Dendritic cell treated with granulocyte-macrophage colony-stimulating factor and Interleukin-4, amounts not matched to agents 40 ng/mL and 50 ng/mL, for 4 days (primary cell): Measurements from ENCODE around the gene RIOK3.
A peak's percentile ranks its signal among the peaks of the same experiment; 100 is the strongest.

Experiments used
- H3K27ac Mint-ChIP-seq: one replicate; pipeline ENCODE4 v1.8.0; 2022; ENCODE audit warnings: mild to moderate bottlenecking, mixed read lengths
- H3K27me3 Mint-ChIP-seq: one replicate; pipeline ENCODE4 v1.8.0; 2022; ENCODE audit warnings: mild to moderate bottlenecking, mixed read lengths
- H3K36me3 Mint-ChIP-seq: one replicate; pipeline ENCODE4 v1.8.0; 2022; ENCODE audit warnings: low read depth, mixed read lengths
- H3K4me1 Mint-ChIP-seq: one replicate; pipeline ENCODE4 v1.8.0; 2022; ENCODE audit warnings: low read depth, mixed read lengths
- H3K4me3 Mint-ChIP-seq: one replicate; pipeline ENCODE4 v1.8.0; 2022; ENCODE audit warnings: mild to moderate bottlenecking, moderate library complexity, mixed read lengths
- H3K9me3 Mint-ChIP-seq: one replicate; pipeline ENCODE4 v1.8.0; 2022; ENCODE audit warnings: mixed read lengths
- intact Hi-C: fragments of 100-400 bp; cut with micrococcal nuclease; formaldehyde crosslinking; loops from one replicate; pipeline ENCODE4 v1.15.0; 2022

The RIOK3 gene

DNA sequence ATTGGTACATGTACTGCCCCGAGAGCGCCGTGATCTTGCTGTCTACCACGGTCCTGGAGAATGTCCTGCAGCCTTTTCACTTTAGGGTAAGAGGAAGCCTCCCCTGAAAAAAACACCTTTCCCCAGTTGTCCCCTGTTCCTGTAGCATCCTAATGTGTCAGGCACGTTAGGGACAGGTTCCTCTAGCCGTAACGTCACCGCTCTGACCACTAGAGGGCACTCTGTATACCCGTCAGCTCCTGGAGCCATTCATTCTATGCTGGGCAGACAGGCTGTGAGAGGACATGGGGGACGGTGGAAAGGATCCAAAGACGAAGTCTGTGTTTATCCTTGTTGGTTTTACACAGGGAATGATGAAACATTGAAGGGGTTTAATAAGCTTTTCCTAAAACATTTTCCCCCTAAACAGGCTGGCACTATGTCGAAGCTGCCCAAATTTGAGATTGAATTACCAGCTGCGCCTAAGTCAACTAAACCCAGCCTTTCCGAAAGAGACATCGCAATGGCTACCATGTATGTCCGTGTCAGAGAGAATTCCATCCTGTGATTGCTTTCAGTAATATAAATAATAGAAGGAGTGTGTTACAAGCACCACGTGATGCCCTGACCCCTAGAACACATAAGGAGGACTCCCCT, 62.9 kb downstream of the RIOK3 start:
- H3K36me3 Mint-ChIP-seq = peaks cover 93% of the 10 kb centered on the region
- intact Hi-C loops = loop anchor here (1.0 kb wide), 1 partner anchor 71 kb away; no protein-coding TSS in a partner anchor
- H3K27ac Mint-ChIP-seq = no peak overlapping the region
- no peak overlapping the region for H3K4me3 Mint-ChIP-seq
- no peaks in the 10 kb centered on the region for H3K27me3 Mint-ChIP-seq
- H3K4me1 Mint-ChIP-seq = peaks cover 13% of the 10 kb centered on the region
- H3K9me3 Mint-ChIP-seq = no peaks in the 10 kb centered on the region

DNA sequence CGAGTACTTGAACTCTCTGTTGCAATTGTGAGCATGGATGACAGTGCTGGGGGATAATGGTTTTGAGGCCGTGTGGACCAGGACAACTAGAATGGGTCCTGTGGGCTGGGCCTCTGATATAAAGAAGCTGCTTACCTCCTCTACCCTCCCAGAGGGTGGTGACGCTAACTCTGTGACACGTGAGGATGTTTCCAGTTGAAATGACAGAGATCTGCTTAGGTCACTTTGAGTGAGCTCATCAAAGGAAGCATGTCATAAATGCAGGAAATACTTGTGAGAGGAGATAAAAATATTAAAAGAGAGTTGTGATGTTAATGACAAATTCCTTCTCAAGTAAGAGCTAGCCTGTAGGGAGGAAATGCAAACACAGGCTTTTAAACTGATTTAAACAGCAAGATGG, 66.6 kb downstream of the RIOK3 start:
- no peak overlapping the region for H3K4me3 Mint-ChIP-seq
- H3K36me3 Mint-ChIP-seq = peaks cover 92% of the 10 kb centered on the region
- no peak overlapping the region for H3K27ac Mint-ChIP-seq
- intact Hi-C loops = no loop called here
- peaks cover 37% of the 10 kb centered on the region for H3K4me1 Mint-ChIP-seq
- H3K27me3 Mint-ChIP-seq = peaks cover 2% of the 10 kb centered on the region
- no peaks in the 10 kb centered on the region for H3K9me3 Mint-ChIP-seq

GRCh38 chr18:23521271-23521670, 68.2 kb downstream of the RIOK3 start:
- H3K27me3 Mint-ChIP-seq = peaks cover 4% of the 10 kb centered on the region
- peaks cover 95% of the 10 kb centered on the region for H3K36me3 Mint-ChIP-seq
- H3K9me3 Mint-ChIP-seq = no peaks in the 10 kb centered on the region
- intact Hi-C loops = no loop called here
- peaks cover 37% of the 10 kb centered on the region for H3K4me1 Mint-ChIP-seq
- H3K4me3 Mint-ChIP-seq = no peak overlapping the region
- H3K27ac Mint-ChIP-seq = no peak overlapping the region

DNA sequence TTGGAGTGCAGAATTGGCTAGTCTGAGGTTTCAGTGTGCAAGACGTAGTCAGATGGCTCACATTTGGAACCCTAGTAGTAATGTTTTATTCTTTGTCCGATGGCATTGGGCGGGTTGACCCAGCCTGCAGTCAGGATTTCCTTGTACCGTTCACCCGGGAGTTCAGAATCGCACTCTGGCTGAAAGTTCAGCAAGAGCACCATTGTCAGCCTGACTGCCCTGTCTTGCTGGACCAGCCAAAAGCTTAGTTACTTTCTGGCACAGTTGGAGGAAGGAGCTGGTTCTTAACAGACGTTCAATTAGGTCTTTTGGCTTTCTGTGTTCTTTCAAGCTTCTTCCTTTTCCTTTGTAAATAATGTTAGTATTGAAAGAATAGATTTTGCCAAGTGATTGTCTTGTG, 68.8 kb downstream of the RIOK3 start:
- H3K36me3 Mint-ChIP-seq = peaks cover 95% of the 10 kb centered on the region
- intact Hi-C loops = no loop called here

GRCh38 chr18:23523429-23524212, 70.5 kb downstream of the RIOK3 start:
- Mint-ChIP-seq H3K4me1 (peaks cover 53% of the 10 kb centered on the region), H3K27me3 (peaks cover 5% of the 10 kb centered on the region), H3K4me3 (peak overlapping the region; percentile 39), H3K27ac (peak overlapping the region; percentile 30), H3K36me3 (peaks cover 95% of the 10 kb centered on the region), H3K9me3 (no peaks in the 10 kb centered on the region)
- intact Hi-C loops = no loop called here

More for the DNA sequence above, 68.8 kb downstream of the RIOK3 start:
- no peaks in the 10 kb centered on the region for H3K9me3 Mint-ChIP-seq
- no peak overlapping the region for H3K4me3 Mint-ChIP-seq
- no peak overlapping the region for H3K27ac Mint-ChIP-seq
- peaks cover 4% of the 10 kb centered on the region for H3K27me3 Mint-ChIP-seq
- H3K4me1 Mint-ChIP-seq = peaks cover 42% of the 10 kb centered on the region

GRCh38 chr18:23524213-23524707, 71.2 kb downstream of the RIOK3 start:
- Mint-ChIP-seq H3K36me3 (peaks cover 95% of the 10 kb centered on the region), H3K4me3 (peak overlapping the region; percentile 39), H3K27me3 (peaks cover 5% of the 10 kb centered on the region), H3K27ac (peak overlapping the region; percentile 30), H3K4me1 (peaks cover 59% of the 10 kb centered on the region), H3K9me3 (no peaks in the 10 kb centered on the region)
- intact Hi-C loops = no loop called here

DNA sequence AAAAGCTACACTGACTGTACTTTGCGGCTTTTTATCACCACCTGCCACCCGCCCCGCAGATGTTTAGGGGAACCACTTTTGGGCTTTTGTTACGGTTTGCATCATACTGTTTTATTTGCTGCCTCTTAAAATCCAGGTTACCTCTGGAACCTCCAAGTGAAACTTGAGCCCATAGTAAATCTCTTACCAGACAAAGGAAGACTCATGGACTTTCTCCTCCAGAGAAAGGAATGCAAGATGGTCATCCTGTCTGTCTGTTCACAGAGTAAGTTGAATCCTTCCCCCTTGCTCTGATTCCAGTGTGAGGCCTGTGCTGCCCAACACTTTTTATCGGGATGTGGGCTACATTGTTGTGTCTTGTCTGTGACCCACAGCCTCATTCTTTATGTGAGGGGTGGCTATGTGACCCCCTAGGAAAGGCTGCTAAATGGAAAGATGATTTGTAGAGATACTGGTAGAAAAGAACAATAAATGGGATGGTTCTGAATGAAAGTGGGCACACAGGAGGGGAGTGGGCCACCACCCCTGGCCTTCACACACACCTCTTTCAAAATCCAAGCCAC, 73.5 kb downstream of the RIOK3 start:
- no peak overlapping the region for H3K27ac Mint-ChIP-seq
- no peaks in the 10 kb centered on the region for H3K9me3 Mint-ChIP-seq
- peaks cover 71% of the 10 kb centered on the region for H3K4me1 Mint-ChIP-seq
- peaks cover 95% of the 10 kb centered on the region for H3K36me3 Mint-ChIP-seq
- H3K4me3 Mint-ChIP-seq = no peak overlapping the region
- intact Hi-C loops = no loop called here
- H3K27me3 Mint-ChIP-seq = peaks cover 4% of the 10 kb centered on the region

DNA sequence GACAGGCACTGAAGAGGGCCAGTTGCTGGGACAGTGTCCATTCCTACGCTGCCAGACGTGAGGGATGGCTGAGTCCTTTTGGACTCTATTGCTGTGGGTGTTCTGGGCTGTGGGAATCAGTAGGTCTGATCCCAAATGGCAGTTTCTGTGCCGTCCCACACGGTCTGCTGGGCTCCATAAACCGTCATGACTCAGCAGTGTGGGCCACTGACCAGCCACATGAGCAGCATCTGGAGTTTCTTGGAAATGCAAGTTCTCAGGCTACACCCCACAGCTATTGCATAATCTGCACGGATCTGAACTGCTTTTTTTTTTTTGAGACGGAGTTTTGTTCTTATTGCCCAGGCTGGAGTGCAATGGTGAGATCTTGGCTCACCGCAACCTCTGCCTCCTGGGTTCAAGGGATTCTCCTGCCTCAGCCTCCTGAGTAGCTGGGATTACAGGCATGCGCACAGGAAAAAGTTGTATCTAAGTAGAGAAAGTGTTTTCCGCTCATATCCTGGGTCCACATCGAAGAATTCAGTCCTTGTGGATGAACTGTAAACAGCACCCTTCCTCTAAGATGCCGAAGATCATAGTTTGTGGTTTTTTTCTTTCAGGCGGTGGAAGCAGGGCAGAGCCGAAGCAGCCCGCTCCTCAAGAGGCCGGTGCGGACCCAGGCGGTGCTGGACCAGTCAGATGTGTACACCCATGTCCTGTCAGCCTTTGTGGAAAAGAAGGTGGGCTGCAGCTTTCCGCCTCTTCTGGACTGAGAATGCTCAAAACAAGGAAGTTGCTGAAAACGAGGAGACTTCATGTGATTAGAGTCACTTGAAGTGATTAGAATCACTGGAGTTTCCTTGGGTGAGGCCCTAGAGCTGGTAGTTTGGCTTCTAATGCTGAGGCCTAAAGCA, 75.7 kb downstream of the RIOK3 start:
- Mint-ChIP-seq H3K4me3 (no peak overlapping the region), H3K27me3 (peaks cover 6% of the 10 kb centered on the region), H3K36me3 (peaks cover 100% of the 10 kb centered on the region), H3K4me1 (peaks cover 55% of the 10 kb centered on the region), H3K27ac (peak overlapping the region; percentile 90), H3K9me3 (no peaks in the 10 kb centered on the region)
- intact Hi-C loops = loop anchor here (1.0 kb wide), 1 partner anchor 11 kb away; no protein-coding TSS in a partner anchor

- peaks cover 100% of the 10 kb centered on the region for H3K36me3 Mint-ChIP-seq
These were observed 76.5 kb downstream of the RIOK3 start for GRCh38 chr18:23529604-23530003.

GRCh38 chr18:23530195-23530594, 77.1 kb downstream of the RIOK3 start:
- Mint-ChIP-seq H3K27ac (peak overlapping the region; percentile 90), H3K4me1 (peaks cover 44% of the 10 kb centered on the region), H3K9me3 (no peaks in the 10 kb centered on the region), H3K4me3 (no peak overlapping the region), H3K36me3 (peaks cover 100% of the 10 kb centered on the region), H3K27me3 (peaks cover 7% of the 10 kb centered on the region)
- intact Hi-C loops = no loop called here

More at GRCh38 chr18:23529604-23530003, 76.5 kb downstream of the RIOK3 start:
- peak overlapping the region; percentile 90 for H3K27ac Mint-ChIP-seq
- H3K4me3 Mint-ChIP-seq = no peak overlapping the region
- H3K9me3 Mint-ChIP-seq = no peaks in the 10 kb centered on the region
- H3K27me3 Mint-ChIP-seq = peaks cover 6% of the 10 kb centered on the region
- peaks cover 47% of the 10 kb centered on the region for H3K4me1 Mint-ChIP-seq
- intact Hi-C loops = loop anchor here (1.0 kb wide), 1 partner anchor 11 kb away; no protein-coding TSS in a partner anchor

DNA sequence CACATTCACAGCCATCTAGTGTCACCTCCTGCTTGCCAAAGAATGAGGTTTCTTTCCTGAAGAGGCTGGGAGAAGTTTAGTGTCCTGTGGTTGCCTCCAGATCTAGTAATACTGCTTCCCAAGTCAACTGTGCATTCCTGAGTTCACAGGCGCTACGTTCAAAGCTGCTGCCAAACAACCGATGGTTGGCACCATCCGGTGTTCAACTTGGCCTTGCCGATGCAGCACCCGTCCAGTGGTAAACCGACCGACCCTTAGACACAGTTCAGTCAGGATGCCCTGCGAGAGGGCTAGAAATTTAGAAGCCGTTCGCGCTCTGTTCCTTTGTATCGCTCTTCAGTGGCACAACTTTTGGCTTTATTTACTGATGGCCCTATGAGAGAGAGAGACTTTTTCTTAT, 78.8 kb downstream of the RIOK3 start:
- no peak overlapping the region for H3K27ac Mint-ChIP-seq
- intact Hi-C loops = no loop called here
- peaks cover 100% of the 10 kb centered on the region for H3K36me3 Mint-ChIP-seq
- H3K4me1 Mint-ChIP-seq = peaks cover 35% of the 10 kb centered on the region
- H3K27me3 Mint-ChIP-seq = peaks cover 10% of the 10 kb centered on the region
- no peak overlapping the region for H3K4me3 Mint-ChIP-seq
- H3K9me3 Mint-ChIP-seq = no peaks in the 10 kb centered on the region
